IMR-90 (cell line): ENCODE results near the gene ZNF497. TPM values are rescaled to one million over a fixed set of nuclear protein-coding genes. Genes with fewer than 3 reads are reported as not detected.

ENCODE experiments used
- BHLHE40 ChIP-seq: fragments of 150-350 bp; IDR thresholded peaks from 2 replicates; pipeline ENCODE4 v1.6.1; 2016; ENCODE audit warnings: mild to moderate bottlenecking, low read depth, low read length
- FOS ChIP-seq: fragments of 150-350 bp; IDR thresholded peaks from 2 replicates; pipeline ENCODE4 v1.6.1; 2016; ENCODE audit warnings: low read depth, low read length
- RAD21 ChIP-seq: IDR thresholded peaks from 2 replicates; pipeline ENCODE4 v1.6.1; 2012; ENCODE audit warnings: low read length, improper control_type of control experiment
- RCOR1 ChIP-seq: IDR thresholded peaks from 2 replicates; pipeline ENCODE4 v1.6.1; 2012; ENCODE audit warnings: mild to moderate bottlenecking, low read length, improper control_type of control experiment; ENCODE audit not compliant: insufficient replicate concordance
- SMC3 ChIP-seq: fragments of 150-350 bp; IDR thresholded peaks from 2 replicates; pipeline ENCODE4 v1.6.1; 2016; ENCODE audit warnings: low read depth, mild to moderate bottlenecking, antibody characterized with exemption, low read length, moderate library complexity
- polyA plus RNA-seq, 3 experiments: library from polyadenylated mRNA; depleted of rRNA; stranded (reverse); fragments of >200 nt; gene quantifications; 2 replicates each; pipeline ENCODE4 v1.2.3, GENCODE V29; 2012; ENCODE audit warnings: low replicate concordance in 1 of 3
- total RNA-seq: library from RNA; depleted of rRNA; stranded (reverse); fragments of >200 nt; gene quantifications from 2 replicates; pipeline ENCODE4 v1.2.3, GENCODE V29; 2012
- TF ChIP-seq, protein P1 (sequence below): fragments of 150-350 bp; IDR thresholded peaks from 2 replicates; pipeline ENCODE4 v1.6.1; 2017; ENCODE audit warnings: mild to moderate bottlenecking, antibody characterized with exemption, low read length, low read depth

ZNF497 gene
- total and polyA plus RNA-seq, 2 of the 4 experiments (the other 2 are of a cell fraction), result 0.18 to 0.24 TPM

- TF ChIP-seq FOS (no peak), SMC3 (no peak), RAD21 (no peak), BHLHE40 (peak; percentile 83), RCOR1 (no peak)
- TF ChIP-seq, protein P1, sequence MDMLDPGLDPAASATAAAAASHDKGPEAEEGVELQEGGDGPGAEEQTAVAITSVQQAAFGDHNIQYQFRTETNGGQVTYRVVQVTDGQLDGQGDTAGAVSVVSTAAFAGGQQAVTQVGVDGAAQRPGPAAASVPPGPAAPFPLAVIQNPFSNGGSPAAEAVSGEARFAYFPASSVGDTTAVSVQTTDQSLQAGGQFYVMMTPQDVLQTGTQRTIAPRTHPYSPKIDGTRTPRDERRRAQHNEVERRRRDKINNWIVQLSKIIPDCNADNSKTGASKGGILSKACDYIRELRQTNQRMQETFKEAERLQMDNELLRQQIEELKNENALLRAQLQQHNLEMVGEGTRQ, result peak; percentile 81
These were observed 24.2 kb upstream of the ZNF497 start, which contains the start of gene RPS5 (continued) for GRCh38 chr19:58386576-58387337.
